Motor neuron (in vitro differentiated cells): ENCODE data around the gene SNCB. TPM values are rescaled to one million over a fixed set of nuclear protein-coding genes. Genes with fewer than 3 reads are reported as not detected.
"Not testable (repeated sequence)": the region's sequence is repeated elsewhere in the genome, so short reads cannot be mapped to it uniquely, and the experiment has no call there.

ENCODE experiments used
- ATAC-seq, 8 experiments: fragments of 200-7000 bp; cut with Tn5 transposase; replicated peaks in 6 of 8; 2 replicates each; pipeline ENCODE4 v1.8.0; 2021; ENCODE audit warnings: mild to moderate bottlenecking in 8 of 8, moderate library complexity in 8 of 8
- H3K27ac ChIP-seq, 2 donors: fragments of 250-450 bp; sonication (Bioruptor Pico); 2 replicates each; pipeline ENCODE4 v1.9.0; 2021; ENCODE audit warnings: antibody characterized with exemption in 2 of 2, mild to moderate bottlenecking in 2 of 2, moderate library complexity in 1 of 2
- H3K4me1 ChIP-seq, 2 donors: fragments of 250-450 bp; sonication (Bioruptor Pico); replicated peaks in 1 of 2; 2 replicates each; pipeline ENCODE4 v1.6.1; 2021; ENCODE audit warnings: antibody characterized with exemption in 2 of 2, mild to moderate bottlenecking in 2 of 2, moderate library complexity in 1 of 2
- H3K4me3 ChIP-seq, 5 donors: fragments of 250-450 bp; sonication (Bioruptor Pico); 2 replicates each; pipeline ENCODE4 v1.9.0; 2021; ENCODE audit warnings: antibody characterized with exemption in 5 of 5, mild to moderate bottlenecking in 5 of 5, moderate library complexity in 4 of 5
- WGBS, 10 experiments: fragments of 450-650 bp; shearing (Covaris generic); methylation state at CpG; one replicate each; pipeline ENCODE4 v1.0.0; 2022; 5-methylcytosine and 5-hydroxymethylcytosine counted together
- in situ Hi-C, 9 experiments: fragments of 400-800 bp; cut with MboI; loops; one replicate each; pipeline ENCODE4 v1.15.0; 2021; ENCODE audit warnings: low sequenced_read_pairs in 9 of 9, low pct_unique_long_range_greater_than_20kb in 2 of 9; ENCODE audit not compliant: unreplicated experiment in 9 of 9
- total RNA-seq, 8 experiments: library from RNA; unstranded; fragments of 300-600 nt; gene quantifications; 2 replicates each; pipeline versions ENCODE4 v1.2.3 to v1.2.4, GENCODE V29; 2022

Gene SNCB
- total RNA-seq, 8 experiments from 2014 or later: 0.58 to 10.8 (median 3.9) TPM; not detected in 2

DNA sequence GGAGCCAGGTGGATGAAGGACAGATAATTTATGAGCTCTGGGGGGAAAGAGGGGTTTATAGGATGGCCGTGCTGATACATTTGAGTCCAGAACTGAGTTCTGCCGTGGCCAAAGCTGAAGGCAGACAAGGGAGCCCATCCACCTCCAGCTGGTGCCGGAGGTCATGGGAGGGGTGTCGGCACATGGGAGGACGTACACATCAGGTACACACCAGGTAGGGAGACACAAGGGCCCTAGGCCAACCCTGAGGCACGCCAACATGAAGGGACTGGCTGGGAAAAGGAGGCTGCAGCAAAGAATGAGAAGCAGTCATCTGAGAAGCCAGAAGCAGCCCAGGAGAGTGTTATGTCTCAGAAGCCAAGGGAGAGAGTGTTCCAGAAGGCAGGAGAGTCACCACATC, 18.3 kb downstream of the SNCB start:
- Histone ChIP-seq H3K27ac (no peak overlapping the region), H3K4me1 (peaks cover 19 to 31% of the 10 kb centered on the region in 2 donors), H3K4me3 (no peak overlapping the region)
- no peak for ATAC-seq
- in situ Hi-C loops: no loop called here
- 67 to 83% (median 70%) methylated on average over 1 to 4 of the region's 6 CpGs; no CpG with 5 or more reads in 3 of the 10 experiments for WGBS, 10 experiments

- no peak overlapping the region for H3K27ac ChIP-seq
- H3K4me3 ChIP-seq: no peak overlapping the region
- no peak for ATAC-seq
- in situ Hi-C loops: no loop called here
- peaks cover 17 to 31% of the 10 kb centered on the region in 2 donors for H3K4me1 ChIP-seq
- WGBS, 10 experiments: 9 to 100% (median 70%) methylated on average over 1 to 4 of the region's 10 CpGs; no CpG with 5 or more reads in 3 of the 10 experiments
Measured at GRCh38 chr5:176611435-176611834, 18.9 kb downstream of the SNCB start.

- peaks cover 19 to 34% of the 10 kb centered on the region in 2 donors for H3K4me1 ChIP-seq
- ATAC-seq: peak in 2 of 8 experiments; percentile 3 to 4
- H3K4me3 ChIP-seq: peak overlapping the region; percentile 51 to 78 (median 68)
- in situ Hi-C loops: no loop called here
- peak overlapping the region in 1 of 2 donors; percentile 56 for H3K27ac ChIP-seq
- WGBS, 10 experiments: 0% methylated on average over 1 of the region's 31 CpGs; no CpG with 5 or more reads in 9 of the 10 experiments
Measured at GRCh38 chr5:176610435-176610773, 19.9 kb downstream of the SNCB start.

- peak within 1 kb of the TSS; percentile 75 to 76 for H3K27ac ChIP-seq
- peak within 1 kb of the TSS; percentile 51 to 78 (median 68) for H3K4me3 ChIP-seq
- WGBS, 10 experiments: no CpG with 5 or more reads among the region's 101 CpGs
- peaks cover 19 to 34% of the 10 kb centered on the region in 2 donors for H3K4me1 ChIP-seq
- ATAC-seq: peak; percentile 75 to 95 (median 82)
- in situ Hi-C loops: no loop called here
Measured at GRCh38 chr5:176609724-176610434, 20.5 kb downstream of the SNCB start, which contains the start of gene GPRIN1. Gene GPRIN1, minus strand, starts transcription at chr5:176610156. Its CDS starts 10,322 bp downstream, at chr5:176599834.

GRCh38 chr5:176608937-176609723, 21.2 kb downstream of the SNCB start:
- Histone ChIP-seq H3K4me3 (peak overlapping the region; percentile 51 to 78 (median 68)), H3K4me1 (peaks cover 19 to 33% of the 10 kb centered on the region in 2 donors), H3K27ac (peak overlapping the region; percentile 75 to 76)
- WGBS, 10 experiments: 16 to 100% (median 65%) methylated on average over 1 to 5 of the region's 46 CpGs; no CpG with 5 or more reads in 5 of the 10 experiments
- in situ Hi-C loops: no loop called here
- peak in 4 of 8 experiments; percentile 1 to 64 (median 16) for ATAC-seq

DNA sequence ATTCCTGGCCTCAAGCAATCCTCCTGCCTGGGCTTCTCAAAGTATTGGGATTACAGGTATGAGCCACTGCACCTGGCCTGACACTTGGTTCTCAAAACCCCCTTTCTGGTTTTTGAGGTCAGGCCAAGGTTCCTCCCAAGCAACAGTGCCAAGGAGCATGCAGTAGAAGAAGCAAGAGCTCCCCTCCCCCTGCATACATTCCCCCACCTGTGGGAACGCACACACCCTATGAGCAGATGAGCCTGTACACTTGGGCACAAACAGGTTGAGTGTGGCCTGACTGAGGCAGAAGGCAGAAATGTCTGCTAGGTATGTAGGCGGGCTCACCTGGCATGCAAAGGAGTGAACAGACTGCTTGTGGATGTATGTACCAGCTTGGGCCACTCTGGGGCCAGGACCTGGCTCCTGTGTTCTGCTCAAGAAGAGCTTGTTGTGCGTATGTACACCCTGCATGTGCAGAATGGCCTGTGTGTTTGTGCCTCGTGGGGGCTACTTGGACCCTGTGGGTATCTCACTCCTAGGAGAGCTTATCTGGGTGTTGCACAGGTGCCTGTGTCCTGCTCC, 22.1 kb downstream of the SNCB start:
- Histone ChIP-seq H3K4me3 (peak overlapping the region in 4 of 5 donors; percentile 51 to 78 (median 72)), H3K4me1 (peaks cover 17 to 25% of the 10 kb centered on the region in 2 donors), H3K27ac (no peak overlapping the region)
- no peak for ATAC-seq
- 80 to 100% (median 86%) methylated on average over 1 to 3 of the region's 4 CpGs; no CpG with 5 or more reads in 6 of the 10 experiments for WGBS, 10 experiments
- in situ Hi-C loops: no loop called here

DNA sequence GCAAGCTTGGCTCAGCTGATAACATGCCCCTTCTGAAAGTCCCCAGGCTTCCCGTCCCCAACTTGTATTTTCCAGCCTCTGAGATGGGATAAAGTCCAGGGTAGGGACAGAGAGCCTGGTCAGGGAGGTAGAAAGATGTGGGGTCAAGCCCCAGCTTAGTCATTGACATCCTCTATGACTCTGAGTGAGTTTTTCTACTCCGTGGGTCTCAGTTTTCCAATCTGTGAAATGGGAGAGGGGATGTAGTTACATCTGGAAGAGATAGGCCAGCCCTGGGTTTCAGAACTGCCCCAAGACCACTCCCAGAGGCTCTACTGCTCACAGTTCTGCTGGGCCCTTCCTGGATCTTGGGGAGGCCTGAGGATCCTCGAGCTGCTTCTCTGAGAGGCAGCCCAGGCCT, 23.5 kb downstream of the SNCB start:
- in situ Hi-C loops: no loop called here
- ATAC-seq: no peak
- H3K4me3 ChIP-seq: no peak overlapping the region
- H3K27ac ChIP-seq: peak overlapping the region in 1 of 2 donors; percentile 29
- H3K4me1 ChIP-seq: peaks cover 22 to 25% of the 10 kb centered on the region in 2 donors
- 100% methylated on average over 1 to 2 of the region's 3 CpGs; no CpG with 5 or more reads in 7 of the 10 experiments for WGBS, 10 experiments

DNA sequence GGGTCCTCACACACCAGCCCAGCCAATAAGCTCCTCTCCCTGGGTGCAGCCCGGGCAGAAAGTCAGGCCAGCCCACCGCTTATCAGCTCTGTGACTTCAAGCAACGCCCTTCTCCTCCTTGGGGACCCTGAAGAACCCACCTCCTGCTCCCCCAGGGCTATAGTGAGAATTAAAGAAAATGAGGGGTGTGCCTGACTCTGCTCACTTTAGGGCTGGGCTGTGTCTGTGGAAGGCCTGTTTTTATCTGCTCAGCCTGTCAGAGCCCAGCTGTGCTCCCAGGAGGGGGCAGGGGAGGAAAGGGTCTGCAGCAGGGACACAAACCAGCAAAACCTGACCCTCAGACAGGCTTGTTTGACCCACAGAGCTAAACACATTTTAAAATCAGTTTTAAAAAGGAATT, 24.3 kb downstream of the SNCB start:
- in situ Hi-C loops: no loop called here
- Histone ChIP-seq H3K4me3 (no peak overlapping the region), H3K4me1 (peaks cover 25% of the 10 kb centered on the region in 2 donors), H3K27ac (peak overlapping the region in 1 of 2 donors; percentile 14)
- WGBS, 10 experiments: 58 to 100% (median 60%) methylated on average over 1 to 2 of the region's 3 CpGs; no CpG with 5 or more reads in 7 of the 10 experiments
- ATAC-seq: peak in 1 of 8 experiments; percentile 7

- in situ Hi-C loops: no loop called here
- H3K4me1 ChIP-seq: peaks cover 14 to 18% of the 10 kb centered on the region in 2 donors
- 21 to 100% (median 57%) methylated on average over 1 to 2 of the region's 2 CpGs; no CpG with 5 or more reads in 3 of the 10 experiments for WGBS, 10 experiments
- ATAC-seq: no peak
- no peak overlapping the region for H3K27ac ChIP-seq
- H3K4me3 ChIP-seq: no peak overlapping the region
Measured at GRCh38 chr5:176603091-176603490, 27.2 kb downstream of the SNCB start.

DNA sequence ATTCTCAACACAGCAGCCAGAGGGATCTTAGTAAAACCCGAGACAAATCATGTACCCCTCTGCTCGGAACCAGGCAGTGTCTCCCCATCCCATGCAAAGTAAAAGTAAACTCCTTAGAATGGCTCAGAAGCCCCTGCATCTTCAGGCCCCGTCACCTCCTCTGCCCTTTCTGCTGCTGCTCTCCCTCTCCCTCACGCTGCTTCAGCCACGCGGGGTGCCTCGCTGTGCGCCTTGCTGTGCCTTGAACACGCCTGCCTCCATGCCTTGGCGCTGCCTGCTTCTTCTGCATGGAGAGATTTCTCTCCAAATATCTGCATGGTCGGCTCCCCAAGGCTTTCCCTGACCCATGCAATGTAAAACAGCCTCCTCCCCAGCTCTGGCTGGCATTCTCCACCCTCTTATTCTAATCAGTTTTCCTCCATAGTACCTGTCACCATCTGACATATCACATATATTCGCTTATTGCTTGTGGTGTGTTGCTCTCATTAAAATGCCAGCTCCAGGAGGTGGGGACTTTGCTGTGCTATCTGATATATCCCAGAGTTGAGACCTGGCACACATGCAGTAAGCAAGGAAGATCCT, 28.3 kb downstream of the SNCB start:
- in situ Hi-C loops: no loop called here
- ATAC-seq: peak in 5 of 8 experiments; percentile 16 to 71 (median 54)
- no peak overlapping the region for H3K27ac ChIP-seq
- peaks cover 13 to 16% of the 10 kb centered on the region in 2 donors for H3K4me1 ChIP-seq
- 61 to 90% (median 72%) methylated on average over 2 to 9 of the region's 12 CpGs; no CpG with 5 or more reads in 5 of the 10 experiments for WGBS, 10 experiments
- no peak overlapping the region for H3K4me3 ChIP-seq

DNA sequence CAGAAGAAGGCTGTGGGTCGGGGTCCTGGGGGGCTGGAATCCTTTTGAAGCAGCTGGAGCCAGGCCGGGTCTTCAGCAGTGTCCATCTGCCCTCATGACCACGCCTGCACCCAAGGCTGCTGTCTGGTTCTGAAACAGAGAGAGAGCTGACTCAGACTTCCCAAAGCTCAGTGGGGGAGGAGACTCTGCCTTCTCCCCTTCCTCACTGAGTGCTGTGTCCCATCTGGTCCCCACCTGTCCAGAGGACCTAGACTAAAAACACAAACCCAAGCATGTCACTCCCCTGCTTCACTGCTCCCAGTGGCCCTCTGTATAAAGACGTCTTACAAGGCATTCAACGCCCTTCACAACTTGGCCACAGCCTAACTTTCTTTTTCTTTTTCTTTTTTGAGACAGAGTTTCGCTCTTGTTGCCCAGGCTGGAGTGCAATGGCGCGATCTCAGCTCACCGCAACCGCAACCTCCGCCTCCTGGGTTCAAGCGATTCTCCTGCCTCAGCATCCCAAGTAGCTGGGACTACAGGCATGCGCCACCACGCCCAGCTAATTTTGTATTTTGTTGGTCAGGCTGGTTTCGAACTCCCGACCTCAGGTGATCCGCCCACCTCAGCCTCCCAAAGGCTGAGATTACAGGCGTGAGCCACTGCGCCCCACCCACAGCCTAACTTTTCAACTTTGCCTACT, 30.4 kb downstream of the SNCB start:
- 57 to 100% (median 95%) methylated on average over 1 to 9 of the region's 19 CpGs; no CpG with 5 or more reads in 3 of the 10 experiments for WGBS, 10 experiments
- peak in 4 of 8 experiments; percentile 8 to 64 (median 36) for ATAC-seq
- H3K4me1 ChIP-seq, H3K27ac ChIP-seq, in situ Hi-C loops, H3K4me3 ChIP-seq: not testable (repeated sequence)
